GM12873 (cell line): ENCODE data around the gene PRIMA1.

Experiments
- CTCF ChIP-seq: IDR thresholded peaks from 2 replicates; pipeline ENCODE4 v1.5.1; 2012; ENCODE audit warnings: low read depth, mild to moderate bottlenecking, moderate library complexity, low read length, control low read depth; ENCODE audit not compliant: insufficient read depth; ENCODE audit errors: missing control alignments

The PRIMA1 gene

DNA sequence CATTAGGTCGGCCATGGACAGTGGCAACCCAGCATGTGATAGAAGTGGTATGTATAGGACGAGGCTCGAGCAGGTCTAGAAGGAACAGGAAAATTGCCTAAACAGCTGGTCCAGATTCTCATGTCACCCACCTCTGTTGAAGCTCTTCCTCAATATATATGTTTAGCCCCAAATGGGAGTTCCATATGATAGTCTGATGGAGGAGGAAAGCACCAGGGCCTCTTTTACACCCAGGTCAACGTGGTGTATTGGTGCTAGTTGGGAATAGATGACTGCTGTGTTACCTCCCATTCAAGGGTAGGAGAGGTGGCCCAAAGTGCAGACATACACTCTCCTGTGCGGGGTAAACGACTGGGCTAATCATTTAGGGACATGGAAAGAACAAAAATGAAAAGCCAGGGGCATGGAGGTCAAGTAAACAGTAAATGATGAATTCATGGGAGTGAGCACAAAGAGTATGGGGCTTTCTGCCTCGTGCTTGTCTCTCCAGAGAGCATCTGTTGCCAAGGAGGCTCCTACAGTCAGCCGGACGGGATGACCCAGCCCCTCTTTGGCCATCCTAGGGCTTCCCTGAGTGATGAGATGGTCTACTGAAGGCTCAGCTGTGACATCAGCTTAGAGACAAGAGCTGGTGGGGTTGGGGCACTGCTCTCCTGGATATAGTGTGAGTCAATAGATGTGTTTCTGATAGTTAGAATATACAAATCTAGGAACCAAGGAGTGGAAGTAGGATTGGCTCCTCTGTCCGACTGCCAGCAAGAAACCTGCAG, 5.5 kb upstream of the PRIMA1 start:
- no peak for TF ChIP-seq CTCF

- no peak for TF ChIP-seq CTCF
Observed at GRCh38 chr14:93792391-93792790, 4.1 kb upstream of the PRIMA1 start.

DNA sequence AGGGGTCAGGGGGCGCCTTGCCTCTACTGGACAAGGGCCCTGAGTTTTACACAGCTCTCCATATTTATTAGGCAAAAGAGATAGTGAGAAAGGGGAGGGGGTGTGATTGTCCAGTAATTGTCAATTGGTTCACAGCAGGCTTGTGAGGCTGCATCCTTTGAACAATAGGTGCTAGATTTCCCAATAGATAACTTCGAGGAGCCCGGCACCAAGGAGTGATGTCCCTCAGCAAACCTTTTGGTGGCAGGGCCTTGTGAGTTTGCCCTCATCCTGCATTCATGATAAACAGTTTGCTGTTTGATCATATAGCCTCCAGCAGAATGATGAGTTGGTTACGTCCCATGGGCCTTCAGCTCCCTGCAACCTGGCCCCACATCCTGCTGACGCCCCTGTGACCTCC, 2.7 kb upstream of the PRIMA1 start:
- no peak for TF ChIP-seq CTCF

GRCh38 chr14:93789228-93790130, 1.2 kb upstream of the PRIMA1 start:
- no peak for TF ChIP-seq CTCF

- no peak for TF ChIP-seq CTCF
Observed at GRCh38 chr14:93788543-93789227, 400 bp upstream of the PRIMA1 start.

- TF ChIP-seq CTCF = no peak
Observed at GRCh38 chr14:93787465-93788292, 606 bp downstream of the PRIMA1 start.

- TF ChIP-seq CTCF = no peak
Observed at GRCh38 chr14:93785423-93785822, 2.9 kb downstream of the PRIMA1 start.
